HEK293T (cell line): ENCODE results near the gene CHMP3.

Source experiments
- CTBP1 ChIP-seq: fragments of 450-650 bp; IDR thresholded peaks from 2 replicates; pipeline ENCODE4 v1.6.1; 2016; ENCODE audit warnings: borderline replicate concordance
- FOXA1 ChIP-seq: fragments of 450-650 bp; IDR thresholded peaks from 2 replicates; pipeline ENCODE4 v1.6.1; 2016; ENCODE audit warnings: mild to moderate bottlenecking
- NFRKB ChIP-seq: fragments of 450-650 bp; IDR thresholded peaks from 2 replicates; pipeline ENCODE4 v1.6.1; 2016; ENCODE audit warnings: mild to moderate bottlenecking, moderate library complexity
- SP1 ChIP-seq: fragments of 450-650 bp; IDR thresholded peaks from 2 replicates; pipeline ENCODE4 v1.6.1; 2017
- SUZ12 ChIP-seq: fragments of 450-650 bp; IDR thresholded peaks from 2 replicates; pipeline ENCODE4 v1.6.1; 2016; ENCODE audit warnings: mild to moderate bottlenecking
- TARDBP ChIP-seq: fragments of 450-650 bp; IDR thresholded peaks from 2 replicates; pipeline ENCODE4 v1.6.1; 2016

GRCh38 chr2:86507600-86507999, 55.6 kb downstream of the CHMP3 start:
- TF ChIP-seq SP1 = no peak
- TF ChIP-seq SUZ12 = no peak
- no peak for TF ChIP-seq TARDBP
- no peak for TF ChIP-seq NFRKB
- TF ChIP-seq CTBP1 = no peak
- TF ChIP-seq FOXA1 = no peak
